ENCODE measurements around the gene ASB1.

ASB1 gene

DNA sequence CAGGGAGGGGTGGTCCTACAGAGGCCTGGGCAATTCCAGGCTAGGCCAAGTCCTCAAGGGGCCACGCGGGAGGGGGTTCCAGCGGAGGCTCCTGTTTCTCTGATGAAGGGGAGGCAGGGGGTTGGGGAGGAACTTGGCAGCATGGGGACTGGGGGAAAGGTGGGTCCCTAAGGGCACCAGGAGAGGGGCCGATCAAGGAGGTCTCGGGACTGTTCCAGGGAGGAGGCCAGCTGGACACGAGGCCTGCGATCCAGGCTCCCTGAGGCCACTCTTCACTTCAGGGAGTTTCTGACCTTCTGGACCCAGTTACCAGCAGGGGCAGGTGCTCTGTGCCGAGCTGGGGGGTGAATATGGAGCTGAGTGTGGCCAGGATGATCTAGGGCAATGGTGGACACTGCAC, 71.5 kb downstream of the ASB1 start:
- no peak for DNase-seq

GRCh38 chr2:238498691-238499295, 72.1 kb downstream of the ASB1 start:
- no peak for DNase-seq

GRCh38 chr2:238499731-238500580, 73.2 kb downstream of the ASB1 start:
- no peak for DNase-seq

DNA sequence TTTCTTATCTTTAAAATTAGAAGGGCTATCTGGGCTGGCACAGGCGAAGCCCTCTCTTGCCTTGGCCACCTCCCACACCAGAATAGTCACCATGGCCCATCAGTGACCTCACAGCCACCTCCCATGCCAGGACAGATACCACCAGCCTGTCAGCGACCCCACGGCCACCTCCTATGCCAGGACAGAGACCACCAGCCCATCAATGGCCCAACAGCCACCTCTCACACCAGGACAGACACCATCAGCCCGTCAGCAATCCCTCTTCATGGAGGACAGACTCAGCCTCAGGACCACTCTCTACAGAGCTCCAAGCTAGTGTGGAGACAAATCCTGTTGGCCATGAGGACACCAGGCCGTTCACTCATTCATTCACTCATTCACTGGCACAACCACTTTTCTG, 74.6 kb downstream of the ASB1 start:
- DNase-seq, result no peak
